Activated naive CD8-positive, alpha-beta T cell treated with anti-CD3 and anti-CD28 coated beads, Interleukin-2, amount 50 U/mL, for 16 hours (primary cell): ENCODE data around the gene TRIM54.

Experiments used
- DNase-seq: peaks from one replicate; pipeline ENCODE4 v3.0.0-alpha.2; 2020; ENCODE audit warnings: low read depth, low spot score

The TRIM54 gene

DNA sequence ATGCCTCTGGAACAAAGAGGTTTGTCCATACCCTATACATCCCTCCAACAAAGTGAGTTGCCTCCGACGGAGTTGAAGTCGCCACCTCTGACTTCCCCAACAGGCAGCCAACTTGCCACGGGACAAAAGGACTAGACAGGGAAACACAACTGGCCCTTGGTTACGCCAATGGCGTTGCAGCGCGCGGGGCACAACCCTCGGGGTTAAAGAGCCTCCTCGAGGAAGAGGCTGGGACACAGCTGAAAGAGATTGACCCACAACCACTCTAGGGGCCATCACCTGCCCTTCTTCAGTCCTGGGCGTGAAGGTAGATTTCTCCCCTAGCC lies 73.8 kb downstream of the TRIM54 start:
- DNase-seq: no peak

GRCh38 chr2:27356382-27357181 lies 74.4 kb downstream of the TRIM54 start, which contains the start of gene GTF3C2:
Gene GTF3C2, minus strand, starts transcription at chr2:27356764. Its CDS starts 13,210 bp downstream, at chr2:27343554.
- DNase-seq: peak; percentile 80
